Ovary (tissue), 3 donors: Measurements from ENCODE around the gene OSBPL9.

Source experiments
- CTCF ChIP-seq, 3 donors: fragments of 450-650 bp in 2 of 3; fragments of 200-600 bp in 1 of 3; IDR thresholded peaks; one replicate each; pipeline versions ENCODE4 v1.5.1 to v1.8.0; 2016 to 2022; ENCODE audit warnings: antibody characterized with exemption in 3 of 3, mild to moderate bottlenecking in 1 of 3
- POLR2A ChIP-seq: fragments of 450-650 bp; IDR thresholded peaks from one replicate; pipeline ENCODE4 v1.6.1; 2017; ENCODE audit warnings: antibody characterized with exemption, mild to moderate bottlenecking, moderate library complexity
- donor health status: DM: no; HTN: no; CAD: no.

- TF ChIP-seq CTCF (IDR thresholded peaks at IDR 0.05): no peak
- TF ChIP-seq POLR2A: no peak
These were observed 6.3 kb upstream of the OSBPL9 start for GRCh38 chr1:51610637-51611036.
